DND-41 (cell line): Measurements from ENCODE around the gene CTBP1.
"Not testable (repeated sequence)": the region's sequence is repeated elsewhere in the genome, so short reads cannot be mapped to it uniquely, and the experiment has no call there.

Experiments
- EZH2 ChIP-seq: IDR thresholded peaks from 3 replicates; pipeline ENCODE4 v1.6.1; 2012; ENCODE audit warnings: borderline replicate concordance, low read depth, mild to moderate bottlenecking, moderate library complexity, low read length, inconsistent platforms; ENCODE audit not compliant: severe bottlenecking
- TF ChIP-seq, protein P1 (sequence below): IDR thresholded peaks from 2 replicates; pipeline ENCODE4 v1.5.1; 2012; ENCODE audit warnings: borderline replicate concordance, low read length, moderate library complexity, mild to moderate bottlenecking; ENCODE audit not compliant: poor library complexity, severe bottlenecking; ENCODE audit errors: extremely low read depth

DNA sequence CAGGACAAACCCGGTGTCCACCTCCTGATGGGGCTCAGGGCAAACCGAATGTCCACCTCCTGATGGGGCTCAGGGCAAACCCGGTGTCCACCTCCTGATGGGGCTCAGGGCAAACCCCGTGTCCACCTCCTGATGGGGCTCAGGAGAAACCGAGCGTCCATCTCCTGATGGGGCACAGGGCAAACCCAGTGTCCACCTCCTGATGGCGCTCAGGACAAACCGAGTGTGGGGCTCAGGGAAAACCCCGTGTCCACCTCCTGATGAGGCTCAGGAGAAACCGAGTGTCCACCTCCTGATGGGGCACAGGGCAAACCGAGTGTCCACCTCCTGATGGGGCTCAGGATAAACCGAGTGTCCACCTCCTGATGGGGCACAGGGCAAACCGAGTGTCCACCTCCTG, 12.1 kb downstream of the CTBP1 start:
- TF ChIP-seq, protein P1, sequence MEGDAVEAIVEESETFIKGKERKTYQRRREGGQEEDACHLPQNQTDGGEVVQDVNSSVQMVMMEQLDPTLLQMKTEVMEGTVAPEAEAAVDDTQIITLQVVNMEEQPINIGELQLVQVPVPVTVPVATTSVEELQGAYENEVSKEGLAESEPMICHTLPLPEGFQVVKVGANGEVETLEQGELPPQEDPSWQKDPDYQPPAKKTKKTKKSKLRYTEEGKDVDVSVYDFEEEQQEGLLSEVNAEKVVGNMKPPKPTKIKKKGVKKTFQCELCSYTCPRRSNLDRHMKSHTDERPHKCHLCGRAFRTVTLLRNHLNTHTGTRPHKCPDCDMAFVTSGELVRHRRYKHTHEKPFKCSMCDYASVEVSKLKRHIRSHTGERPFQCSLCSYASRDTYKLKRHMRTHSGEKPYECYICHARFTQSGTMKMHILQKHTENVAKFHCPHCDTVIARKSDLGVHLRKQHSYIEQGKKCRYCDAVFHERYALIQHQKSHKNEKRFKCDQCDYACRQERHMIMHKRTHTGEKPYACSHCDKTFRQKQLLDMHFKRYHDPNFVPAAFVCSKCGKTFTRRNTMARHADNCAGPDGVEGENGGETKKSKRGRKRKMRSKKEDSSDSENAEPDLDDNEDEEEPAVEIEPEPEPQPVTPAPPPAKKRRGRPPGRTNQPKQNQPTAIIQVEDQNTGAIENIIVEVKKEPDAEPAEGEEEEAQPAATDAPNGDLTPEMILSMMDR, result not testable (repeated sequence)
- TF ChIP-seq EZH2, result not testable (repeated sequence)
